ENCODE measurements around the gene RAPGEF1. TPM values are rescaled to one million over a fixed set of nuclear protein-coding genes. Genes with fewer than 3 reads are reported as not detected.
A peak's percentile ranks its signal among the peaks of the same experiment; 100 is the strongest.

The RAPGEF1 gene
- total and polyA plus RNA-seq, 11 donors = 50.6 to 161 (median 115) TPM

DNA sequence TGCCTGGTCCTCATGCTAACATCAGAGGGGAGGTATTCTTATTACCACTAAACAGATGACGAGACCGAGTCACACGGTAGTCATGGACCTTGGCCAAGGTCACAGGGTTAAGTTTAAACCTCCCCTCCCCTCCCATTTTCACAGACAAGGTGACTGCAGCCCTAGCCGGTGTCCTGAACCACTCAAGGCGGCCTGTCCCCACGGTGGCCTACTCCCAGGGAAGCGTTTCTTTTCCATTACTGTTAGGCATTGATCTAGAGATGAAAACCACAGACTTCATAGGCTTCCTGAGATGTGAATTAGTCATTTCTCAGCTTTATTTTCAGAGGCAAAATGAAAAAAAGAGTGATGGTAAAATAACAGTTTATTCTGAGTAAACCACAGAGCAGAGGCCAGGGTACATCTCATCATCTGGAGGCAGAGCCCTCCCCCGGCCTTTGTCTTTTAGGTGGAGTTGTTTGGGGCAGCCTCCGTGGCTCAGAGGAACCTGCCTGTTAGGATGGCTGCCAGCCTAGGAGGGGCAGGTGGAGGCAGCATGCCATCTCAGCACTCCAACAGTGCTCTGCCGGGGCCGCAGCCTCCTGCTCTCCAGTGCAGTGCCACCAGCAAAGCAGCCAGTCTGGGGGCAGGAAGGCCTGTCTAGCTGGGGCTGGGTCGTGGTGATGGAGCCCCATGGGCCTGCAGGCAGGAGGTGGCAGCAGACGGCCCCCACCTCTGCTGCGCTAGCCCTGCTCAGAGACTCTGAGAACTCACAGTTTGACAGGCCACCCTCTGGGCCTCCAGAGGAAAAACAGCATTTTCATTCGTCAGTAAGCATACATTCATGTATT lies 71.2 kb downstream of the RAPGEF1 start:
- DNase-seq = peak in 2 of 5 donors; percentile 47 to 49
- H3K4me3 ChIP-seq = peak overlapping the region in 1 of 12 donors; percentile 7
- H3K4me1 ChIP-seq = peaks cover 15 to 88% (median 76%) of the 10 kb centered on the region in 12 donors
- intact Hi-C loops (cut with DNase I) = loop anchor here in 2 of 10 donors (5.0 to 10.0 kb wide), 3 partner anchors 44 to 64 kb away; no protein-coding TSS in a partner anchor
- TF ChIP-seq POLR2A (IDR thresholded peaks at IDR 0.05) (peak in 1 of 2 donors; percentile 31), CTCF (IDR thresholded peaks at IDR 0.05) (no peak)
- peak in 3 of 4 donors; percentile 14 to 27 (median 23) for ATAC-seq
- 26 to 39% (median 30%) methylated on average over 12 to 15 of the region's 15 CpGs for WGBS, 4 donors
- peaks cover 0 to 7% (median 0%) of the 10 kb centered on the region in 12 donors for H3K9me3 ChIP-seq
- H3K27me3 ChIP-seq = no peaks in the 10 kb centered on the region
- no peaks in the 10 kb centered on the region for H3K36me3 ChIP-seq
- peak overlapping the region; percentile 51 to 94 (median 86) for H3K27ac ChIP-seq

DNA sequence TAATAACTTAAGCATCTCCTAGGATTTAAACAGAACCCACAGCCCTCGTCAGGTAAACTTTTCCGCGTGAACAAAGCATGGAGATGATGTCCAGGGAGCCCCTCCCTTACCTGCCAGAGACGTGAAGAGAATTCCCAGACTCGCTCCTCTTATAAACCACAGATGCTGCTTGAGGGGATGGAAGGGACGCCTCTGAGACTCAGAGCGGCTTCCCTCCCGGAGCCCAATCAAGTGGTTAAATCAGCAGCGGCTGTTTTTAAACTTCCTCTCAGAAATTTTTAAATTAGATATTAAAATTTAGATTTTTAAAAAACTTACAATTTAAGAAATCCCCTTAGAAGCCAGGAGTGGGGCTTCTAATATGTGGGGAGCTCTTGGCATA lies 71.8 kb downstream of the RAPGEF1 start:
- WGBS, 4 donors = 77 to 81% (median 77%) methylated on average over 9 of the region's 9 CpGs
- TF ChIP-seq CTCF (IDR thresholded peaks at IDR 0.05) = no peak
- no peak for TF ChIP-seq POLR2A (IDR thresholded peaks at IDR 0.05)

DNA sequence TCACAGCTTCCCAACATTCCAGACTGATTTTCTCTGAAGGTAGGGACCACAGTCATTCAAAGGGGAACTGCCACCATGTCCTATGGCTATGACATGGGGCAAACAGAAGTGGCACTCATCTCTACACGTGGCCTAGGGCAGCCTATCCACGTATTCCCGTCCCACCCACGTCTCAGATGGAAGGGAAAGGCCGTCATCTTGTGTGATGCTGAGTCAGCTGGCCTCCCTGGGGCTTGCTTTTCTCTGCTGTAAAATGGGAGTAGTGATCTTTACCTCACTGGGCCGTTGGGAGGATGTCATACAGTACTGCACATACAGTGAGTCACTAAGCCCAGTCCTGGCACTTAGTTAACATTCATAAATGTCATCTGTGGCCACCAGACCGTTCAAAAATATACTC lies 72.3 kb downstream of the RAPGEF1 start:
- Histone ChIP-seq H3K27ac (peak overlapping the region; percentile 8 to 94 (median 86)), H3K36me3 (no peaks in the 10 kb centered on the region), H3K27me3 (no peaks in the 10 kb centered on the region), H3K9me3 (peaks cover 0 to 7% (median 0%) of the 10 kb centered on the region in 12 donors), H3K4me1 (peaks cover 15 to 84% (median 71%) of the 10 kb centered on the region in 12 donors), H3K4me3 (no peak overlapping the region)
- 62 to 74% (median 69%) methylated on average over 7 of the region's 7 CpGs for WGBS, 4 donors
- no peak for TF ChIP-seq CTCF (IDR thresholded peaks at IDR 0.05)
- no peak for TF ChIP-seq POLR2A (IDR thresholded peaks at IDR 0.05)
- ATAC-seq = no peak
- intact Hi-C loops (cut with DNase I) = loop anchor here in 2 of 10 donors (5.0 to 10.0 kb wide), 3 partner anchors 45 to 63 kb away; no protein-coding TSS in a partner anchor
- no peak for DNase-seq

More for the DNA sequence above, 71.8 kb downstream of the RAPGEF1 start:
- Histone ChIP-seq H3K27me3 (no peaks in the 10 kb centered on the region), H3K36me3 (no peaks in the 10 kb centered on the region), H3K9me3 (peaks cover 0 to 7% (median 0%) of the 10 kb centered on the region in 12 donors), H3K4me3 (no peak overlapping the region), H3K27ac (peak overlapping the region; percentile 51 to 94 (median 86)), H3K4me1 (peaks cover 15 to 86% (median 73%) of the 10 kb centered on the region in 12 donors)
- ATAC-seq (no peak), DNase-seq (no peak)
- intact Hi-C loops (cut with DNase I) = loop anchor here in 2 of 10 donors (5.0 to 10.0 kb wide), 3 partner anchors 44 to 63 kb away; no protein-coding TSS in a partner anchor

DNA sequence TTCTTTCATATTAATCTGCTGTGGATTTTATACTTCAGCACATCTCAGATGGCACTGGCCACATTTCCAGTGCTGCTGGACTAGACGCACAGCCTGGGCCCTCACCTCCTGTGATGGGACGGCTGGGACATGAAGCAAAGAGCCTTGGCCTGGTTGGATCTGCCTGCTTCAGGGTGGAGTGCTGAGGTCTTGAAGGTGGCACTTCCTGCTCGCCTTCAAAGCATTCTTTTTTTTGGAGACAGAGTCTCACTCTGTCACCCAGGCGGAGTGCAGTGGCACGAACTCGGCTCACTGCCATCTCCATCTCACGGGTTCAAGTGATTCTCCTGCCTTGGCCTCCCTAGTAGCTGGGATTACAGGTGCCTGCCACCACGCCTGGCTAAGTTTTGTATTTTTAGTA lies 73.1 kb downstream of the RAPGEF1 start:
- 91 to 93% (median 92%) methylated on average over 8 of the region's 8 CpGs for WGBS, 4 donors
- intact Hi-C loops (cut with DNase I) = loop anchor here in 2 of 10 donors (5.0 to 10.0 kb wide), 3 partner anchors 46 to 62 kb away; no protein-coding TSS in a partner anchor
- H3K4me1 ChIP-seq = peaks cover 15 to 84% (median 68%) of the 10 kb centered on the region in 12 donors

More for the DNA sequence above, 73.1 kb downstream of the RAPGEF1 start:
- H3K27ac ChIP-seq = peak overlapping the region in 8 of 12 donors; percentile 10 to 93 (median 88)
- ATAC-seq (no peak), DNase-seq (no peak)
- H3K36me3 ChIP-seq = no peaks in the 10 kb centered on the region
- peaks cover 0 to 7% (median 0%) of the 10 kb centered on the region in 12 donors for H3K9me3 ChIP-seq
- H3K27me3 ChIP-seq = no peaks in the 10 kb centered on the region
- no peak for TF ChIP-seq POLR2A (IDR thresholded peaks at IDR 0.05)
- no peak for TF ChIP-seq CTCF (IDR thresholded peaks at IDR 0.05)
- H3K4me3 ChIP-seq = no peak overlapping the region
